ENCODE measurements around the gene TAF4.

- TF ChIP-seq CTCF (IDR thresholded peaks at IDR 0.05): no peak
- TF ChIP-seq POLR2A (IDR thresholded peaks at IDR 0.05; ENCODE audit: low read depth): no peak
- TF ChIP-seq POLR2AphosphoS5 (IDR thresholded peaks at IDR 0.05): no peak
- no peak for TF ChIP-seq EP300 (IDR thresholded peaks at IDR 0.05)
These were observed 139.4 kb downstream of the TAF4 start for GRCh38 chr20:61926253-61926613.
